Spleen (tissue), 11 donors: Measurements from ENCODE around the gene COL8A1. TPM values are rescaled to one million over a fixed set of nuclear protein-coding genes. Genes with fewer than 3 reads are reported as not detected.

ENCODE experiments used
- DNase-seq: peaks from one replicate; pipeline ENCODE4 v3.0.0-alpha.2; 2020
- H3K27ac ChIP-seq, 8 donors: fragments of 200-600 bp; sonication (generic) in 7 of 8; 1 replicate in 4 of 8; 2 replicates in 4 of 8; pipeline versions ENCODE4 v1.5.0 to v1.8.0; 2016 to 2021; ENCODE audit warnings: inconsistent platforms in 4 of 8, mild to moderate bottlenecking in 4 of 8, moderate library complexity in 1 of 8
- H3K27me3 ChIP-seq, 7 donors: fragments of 200-600 bp; sonication (generic) in 6 of 7; replicated peaks in 1 of 7; 1 replicate in 4 of 7; 2 replicates in 3 of 7; pipeline versions ENCODE4 v1.5.0 to v1.8.0; 2016 to 2021; ENCODE audit warnings: inconsistent platforms in 3 of 7, mild to moderate bottlenecking in 1 of 7
- H3K36me3 ChIP-seq, 6 donors: fragments of 200-600 bp; sonication (generic) in 5 of 6; 1 replicate in 4 of 6; 2 replicates in 2 of 6; pipeline versions ENCODE4 v1.5.0 to v1.8.0; 2016 to 2021; ENCODE audit warnings: inconsistent platforms in 2 of 6
- H3K4me1 ChIP-seq, 6 donors: fragments of 200-600 bp; sonication (generic) in 5 of 6; 1 replicate in 3 of 6; 2 replicates in 3 of 6; pipeline versions ENCODE4 v1.5.0 to v1.8.0; 2016 to 2021; ENCODE audit warnings: inconsistent platforms in 3 of 6
- H3K4me3 ChIP-seq, 8 donors: fragments of 200-600 bp; sonication (generic) in 7 of 8; 1 replicate in 4 of 8; 2 replicates in 4 of 8; pipeline versions ENCODE4 v1.5.0 to v1.8.0; 2016 to 2021; ENCODE audit warnings: inconsistent platforms in 4 of 8, mild to moderate bottlenecking in 4 of 8, moderate library complexity in 2 of 8
- H3K9me3 ChIP-seq, 8 donors: fragments of 200-600 bp; sonication (generic) in 7 of 8; 1 replicate in 4 of 8; 2 replicates in 4 of 8; pipeline versions ENCODE4 v1.5.0 to v1.8.0; 2016 to 2021; ENCODE audit warnings: inconsistent platforms in 4 of 8
- POLR2A ChIP-seq, 3 donors: fragments of 450-650 bp; IDR thresholded peaks; one replicate each; pipeline ENCODE4 v1.5.1; 2017; ENCODE audit warnings: antibody characterized with exemption in 3 of 3, mild to moderate bottlenecking in 1 of 3
- POLR2AphosphoS5 ChIP-seq, 3 donors: sonication (generic); formaldehyde crosslinking; IDR thresholded peaks; one replicate each; pipeline ENCODE4 v1.5.1; 2017; ENCODE audit warnings: antibody characterized with exemption in 3 of 3
- WGBS, 5 donors: extraction: QIAGEN DNeasy Blood & Tissue Kit in 3 of 5; methylation state at CpG; one replicate each; pipeline versions ENCODE4 v1.1.5 to v1.1.7; 2013 to 2018; 5-methylcytosine and 5-hydroxymethylcytosine counted together
- intact Hi-C: fragments of 100-400 bp; cut with DNase I; formaldehyde crosslinking; loops from one replicate; pipeline ENCODE4 v1.15.0; 2023; ENCODE audit warnings: low total_unique reads
- polyA plus RNA-seq, 3 donors: library from polyadenylated mRNA; stranded (reverse); fragments of 200-250 nt; gene quantifications; one replicate each; pipeline ENCODE4 v1.2.1, GENCODE V29; 2013
- total RNA-seq, 7 donors: library from RNA; depleted of rRNA in 3 of 7; stranded (reverse); fragments of >200 nt in 3 of 7; fragmentation: NEBNext Ultra II Directional in 4 of 7; extraction: Animal tissue kit (Norgen Biotek cat#: 25700) in 4 of 7; gene quantifications; one replicate each; pipeline versions ENCODE4 v1.1.0 to v1.2.1, GENCODE V29; 2016 to 2021
- TF ChIP-seq, protein P1 (sequence below), 11 experiments: fragments of 200-600 bp in 7 of 11; fragments of 450-650 bp in 4 of 11; sonication (generic) in 4 of 11; IDR thresholded peaks in 8 of 11; conservative IDR thresholded peaks in 3 of 11; 1 replicate in 7 of 11; 2 replicates in 4 of 11; pipeline versions ENCODE4 v1.4.0 to v1.8.0; 2016 to 2021; ENCODE audit warnings: antibody characterized with exemption in 11 of 11, inconsistent platforms in 4 of 11, mild to moderate bottlenecking in 1 of 11
- donor health status: healthy with polysubstance abuse.
- donor health status: DM: no; HTN: no; CAD: no; lungs with moderate emphysema.
- donor health status: DM: no; HTN: no; CAD: no.
- donor health status: Bipolar disorder and iron deficiency.
- donor health status: healthy.
- donor health status: DM: no; HTN: no; CAD: no.
- donor health status: DM: yes; HTN: yes; CAD: no.

The COL8A1 gene
- total and polyA plus RNA-seq, 10 donors = 0.22 to 3.1 (median 1.4) TPM

DNA sequence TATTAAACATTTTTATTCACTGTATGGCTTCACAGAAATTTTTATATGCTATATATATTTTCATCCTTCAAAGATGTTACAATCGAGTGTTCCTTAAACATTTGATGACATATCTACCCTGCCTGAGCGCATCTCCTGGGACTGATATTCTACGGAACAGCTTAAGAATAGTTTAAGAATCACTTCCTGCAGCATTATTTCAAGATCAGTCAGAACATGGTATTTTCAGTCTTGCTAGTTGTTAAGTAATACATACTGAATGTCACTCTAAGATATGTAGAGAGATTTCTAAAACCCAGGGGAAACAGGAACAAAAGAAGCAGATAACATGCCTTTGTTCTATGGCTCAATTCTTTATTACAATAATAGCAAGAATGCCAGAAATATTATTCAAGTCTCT lies 8.7 kb downstream of the COL8A1 start:
- DNase-seq = no peak
- Histone ChIP-seq H3K36me3 (no peaks in the 10 kb centered on the region), H3K9me3 (no peaks in the 10 kb centered on the region), H3K4me1 (no peaks in the 10 kb centered on the region), H3K4me3 (no peak overlapping the region), H3K27me3 (no peaks in the 10 kb centered on the region), H3K27ac (no peak overlapping the region)
- intact Hi-C loops = no loop called here
- WGBS, 5 donors = 66 to 84% (median 72%) methylated on average over 3 of the region's 3 CpGs
- TF ChIP-seq, protein P1, sequence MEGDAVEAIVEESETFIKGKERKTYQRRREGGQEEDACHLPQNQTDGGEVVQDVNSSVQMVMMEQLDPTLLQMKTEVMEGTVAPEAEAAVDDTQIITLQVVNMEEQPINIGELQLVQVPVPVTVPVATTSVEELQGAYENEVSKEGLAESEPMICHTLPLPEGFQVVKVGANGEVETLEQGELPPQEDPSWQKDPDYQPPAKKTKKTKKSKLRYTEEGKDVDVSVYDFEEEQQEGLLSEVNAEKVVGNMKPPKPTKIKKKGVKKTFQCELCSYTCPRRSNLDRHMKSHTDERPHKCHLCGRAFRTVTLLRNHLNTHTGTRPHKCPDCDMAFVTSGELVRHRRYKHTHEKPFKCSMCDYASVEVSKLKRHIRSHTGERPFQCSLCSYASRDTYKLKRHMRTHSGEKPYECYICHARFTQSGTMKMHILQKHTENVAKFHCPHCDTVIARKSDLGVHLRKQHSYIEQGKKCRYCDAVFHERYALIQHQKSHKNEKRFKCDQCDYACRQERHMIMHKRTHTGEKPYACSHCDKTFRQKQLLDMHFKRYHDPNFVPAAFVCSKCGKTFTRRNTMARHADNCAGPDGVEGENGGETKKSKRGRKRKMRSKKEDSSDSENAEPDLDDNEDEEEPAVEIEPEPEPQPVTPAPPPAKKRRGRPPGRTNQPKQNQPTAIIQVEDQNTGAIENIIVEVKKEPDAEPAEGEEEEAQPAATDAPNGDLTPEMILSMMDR (IDR thresholded peaks at IDR 0.05 in 8 of 11, conservative IDR thresholded peaks at IDR 0.05 in 3 of 11) = no peak
- no peak for TF ChIP-seq POLR2AphosphoS5 (IDR thresholded peaks at IDR 0.05)
- no peak for TF ChIP-seq POLR2A (IDR thresholded peaks at IDR 0.05)

DNA sequence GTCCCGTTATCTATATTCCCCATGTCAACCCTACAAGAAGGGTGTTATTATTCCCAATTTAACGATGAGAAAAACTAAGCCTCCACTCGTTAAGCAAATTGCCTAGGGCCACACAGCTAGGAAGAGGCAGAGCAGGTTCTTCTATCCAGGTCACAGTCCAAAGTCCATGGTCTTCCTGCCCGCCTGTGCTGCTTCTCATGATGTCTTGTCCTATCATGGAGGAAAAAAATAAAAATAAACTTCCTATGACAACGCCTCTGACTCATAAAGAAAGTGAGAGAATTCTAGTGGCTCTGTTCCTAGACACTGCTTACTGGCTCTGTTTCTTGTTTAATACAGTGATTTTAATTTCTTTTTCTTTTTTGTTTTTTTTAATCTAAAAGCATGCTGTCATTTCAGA lies 9.7 kb downstream of the COL8A1 start:
- Histone ChIP-seq H3K4me3 (no peak overlapping the region), H3K27ac (no peak overlapping the region), H3K36me3 (no peaks in the 10 kb centered on the region), H3K27me3 (no peaks in the 10 kb centered on the region), H3K4me1 (no peaks in the 10 kb centered on the region), H3K9me3 (no peaks in the 10 kb centered on the region)
- intact Hi-C loops = no loop called here
- WGBS, 5 donors = 71 to 77% (median 75%) methylated on average over 5 of the region's 5 CpGs
- DNase-seq = no peak
- TF ChIP-seq POLR2A (IDR thresholded peaks at IDR 0.05) = no peak
- no peak for TF ChIP-seq POLR2AphosphoS5 (IDR thresholded peaks at IDR 0.05)
- TF ChIP-seq, protein P1 (IDR thresholded peaks at IDR 0.05 in 8 of 11, conservative IDR thresholded peaks at IDR 0.05 in 3 of 11) = no peak

DNA sequence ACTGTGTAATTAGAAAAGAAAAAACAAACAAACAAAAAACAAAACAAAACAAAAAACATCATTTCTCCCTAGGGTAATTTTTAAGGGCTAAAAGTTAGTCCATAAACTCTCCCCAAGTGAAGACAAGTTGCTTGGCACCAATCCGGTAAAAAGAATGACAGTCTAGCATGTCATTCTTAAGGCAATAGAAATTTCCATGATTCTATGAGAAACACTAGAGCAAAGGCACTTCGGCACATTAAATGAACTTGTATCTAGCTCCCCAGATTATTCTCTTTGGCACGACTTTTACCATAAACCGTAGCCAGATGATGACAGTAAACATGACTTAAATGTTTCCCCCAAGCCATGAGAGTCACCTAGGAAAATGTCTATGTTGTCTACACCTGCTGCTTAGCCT lies 10.1 kb downstream of the COL8A1 start:
- intact Hi-C loops = no loop called here

DNA sequence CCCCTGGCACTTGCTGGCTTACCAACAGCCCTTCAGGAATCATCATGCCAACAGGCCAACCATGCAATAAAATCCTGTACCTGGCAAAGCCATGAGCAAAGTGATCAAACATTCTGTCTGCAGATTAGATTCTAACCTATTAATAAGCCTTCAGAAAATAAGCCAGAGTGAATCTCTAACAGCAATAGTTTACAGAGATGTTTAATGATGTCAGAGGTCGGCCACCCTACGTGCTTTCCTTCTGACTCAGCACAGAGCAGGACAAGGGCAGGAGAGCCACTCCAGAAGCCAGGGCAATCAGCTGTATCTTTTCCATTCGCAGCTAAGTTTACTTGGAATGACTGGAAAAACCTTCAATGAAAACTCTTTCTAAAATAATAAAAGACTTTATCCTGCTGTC lies 13.1 kb downstream of the COL8A1 start:
- no peaks in the 10 kb centered on the region for H3K9me3 ChIP-seq
- no peaks in the 10 kb centered on the region for H3K27me3 ChIP-seq
- no peaks in the 10 kb centered on the region for H3K36me3 ChIP-seq
- no peak overlapping the region for H3K4me3 ChIP-seq
- H3K4me1 ChIP-seq = no peaks in the 10 kb centered on the region
- no peak for DNase-seq
- TF ChIP-seq, protein P1 (IDR thresholded peaks at IDR 0.05 in 8 of 11, conservative IDR thresholded peaks at IDR 0.05 in 3 of 11) = no peak
- TF ChIP-seq POLR2AphosphoS5 (IDR thresholded peaks at IDR 0.05) (no peak), POLR2A (IDR thresholded peaks at IDR 0.05) (no peak)
- 56 to 63% (median 61%) methylated on average over 3 of the region's 3 CpGs for WGBS, 5 donors
- no peak overlapping the region for H3K27ac ChIP-seq
- intact Hi-C loops = no loop called here

More for the DNA sequence above, 10.1 kb downstream of the COL8A1 start:
- Histone ChIP-seq H3K36me3 (no peaks in the 10 kb centered on the region), H3K27me3 (no peaks in the 10 kb centered on the region), H3K4me1 (no peaks in the 10 kb centered on the region), H3K27ac (no peak overlapping the region), H3K9me3 (no peaks in the 10 kb centered on the region), H3K4me3 (no peak overlapping the region)
- 86 to 93% (median 88%) methylated on average over 4 of the region's 4 CpGs for WGBS, 5 donors
- DNase-seq = no peak
- no peak for TF ChIP-seq POLR2AphosphoS5 (IDR thresholded peaks at IDR 0.05)
- TF ChIP-seq, protein P1 (IDR thresholded peaks at IDR 0.05 in 8 of 11, conservative IDR thresholded peaks at IDR 0.05 in 3 of 11) = no peak
- no peak for TF ChIP-seq POLR2A (IDR thresholded peaks at IDR 0.05)
